ENCODE data around the gene SSB. TPM values are rescaled to one million over a fixed set of nuclear protein-coding genes. Genes with fewer than 3 reads are reported as not detected.
"Not testable (repeated sequence)": the region's sequence is repeated elsewhere in the genome, so short reads cannot be mapped to it uniquely, and the experiment has no call there.

SSB gene
- total and polyA plus RNA-seq, 2 of the 13 experiments (the other 11 are each of a cell fraction or from before 2014, with no cell fraction given): 109 to 208 TPM

DNA sequence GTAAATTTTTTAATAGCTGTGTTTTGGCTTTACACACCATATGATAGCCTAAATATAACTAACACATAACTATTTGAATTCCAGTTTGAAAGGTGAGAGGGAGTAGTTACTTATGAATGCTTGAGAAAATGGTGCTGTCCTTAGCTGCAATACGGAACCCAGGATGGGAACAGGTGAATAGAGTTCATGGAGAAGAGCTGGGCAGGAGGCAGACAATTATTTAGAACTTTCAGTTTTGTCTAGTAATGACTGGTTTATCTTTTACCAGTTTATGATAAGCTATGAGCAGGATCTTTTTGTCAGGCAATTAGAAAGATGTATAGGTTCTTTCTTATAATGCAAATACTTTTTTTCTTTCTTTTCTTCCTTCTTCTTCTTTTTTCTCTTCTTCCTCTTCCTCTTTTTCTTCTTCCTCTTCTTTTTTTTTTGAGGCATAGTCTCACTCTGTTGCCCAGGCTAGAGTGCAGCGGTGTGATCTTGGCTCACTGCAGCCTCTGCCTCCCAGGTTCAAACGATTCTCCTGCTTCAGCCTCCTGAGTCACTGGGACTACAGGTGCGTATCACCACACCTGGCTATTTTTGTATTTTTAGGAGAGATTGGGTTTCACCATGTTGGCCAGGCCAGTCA, 54.5 kb downstream of the SSB start:
- Histone ChIP-seq H3K79me2 (ENCODE audit: insufficient read depth, low read length) (peaks cover 41% of the 10 kb centered on the region), H3K9me3 (ENCODE audit: low read length) (no peaks in the 10 kb centered on the region), H3K27ac (ENCODE audit: extremely low read length, insufficient read depth, low read length) (no peak overlapping the region), H2AFZ (ENCODE audit: low read length) (no peak overlapping the region), H3K4me2 (ENCODE audit: low read depth, low read length) (no peak overlapping the region), H3K9ac (ENCODE audit: insufficient read depth, low read depth, low read length) (no peak overlapping the region), H3K4me3 (replicated peaks in 1 of 3; ENCODE audit: insufficient read depth in 1 of 3, low read depth in 2 of 3, low read length in 3 of 3) (no peak overlapping the region), H3K27me3 (ENCODE audit: control insufficient read depth in 1 of 2, insufficient read depth in 2 of 2, low read length in 2 of 2) (no peaks in the 10 kb centered on the region), H3K4me1 (ENCODE audit: insufficient read depth, low read length) (peaks cover 15% of the 10 kb centered on the region), H4K20me1 (ENCODE audit: insufficient read depth, low read length) (peaks cover 2% of the 10 kb centered on the region; the same call in 1 of the 2 replicates), H3K36me3 (replicated peaks in 1 of 2; ENCODE audit: control insufficient read depth in 1 of 2, insufficient read depth in 2 of 2, low read length in 2 of 2) (peaks cover 0 to 3% of the 10 kb centered on the region in 2 experiments; a peak in 2 of 5 replicates)
- no peak for TF ChIP-seq RXRA (CRISPR knock-in tag; IDR thresholded peaks at IDR 0.05)
- no peak for TF ChIP-seq MAF1 (CRISPR knock-in tag; IDR thresholded peaks at IDR 0.05; ENCODE audit: borderline replicate concordance)
- no peak for TF ChIP-seq ZNF136 (CRISPR knock-in tag; IDR thresholded peaks at IDR 0.05; ENCODE audit: low read depth)
- TF ChIP-seq, protein P1, sequence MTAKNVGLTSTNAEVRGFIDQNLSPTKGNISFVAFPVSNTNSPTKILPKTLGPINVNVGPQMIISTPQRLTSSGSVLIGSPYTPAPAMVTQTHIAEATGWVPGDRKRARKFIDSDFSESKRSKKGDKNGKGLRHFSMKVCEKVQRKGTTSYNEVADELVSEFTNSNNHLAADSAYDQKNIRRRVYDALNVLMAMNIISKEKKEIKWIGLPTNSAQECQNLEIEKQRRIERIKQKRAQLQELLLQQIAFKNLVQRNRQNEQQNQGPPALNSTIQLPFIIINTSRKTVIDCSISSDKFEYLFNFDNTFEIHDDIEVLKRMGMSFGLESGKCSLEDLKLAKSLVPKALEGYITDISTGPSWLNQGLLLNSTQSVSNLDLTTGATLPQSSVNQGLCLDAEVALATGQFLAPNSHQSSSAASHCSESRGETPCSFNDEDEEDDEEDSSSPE (CRISPR knock-in tag; IDR thresholded peaks at IDR 0.05): no peak
- no peak for TF ChIP-seq ZNF569 (CRISPR knock-in tag; IDR thresholded peaks at IDR 0.05; ENCODE audit: borderline replicate concordance)
- TF ChIP-seq XBP1 (CRISPR knock-in tag; IDR thresholded peaks at IDR 0.05): no peak
- TF ChIP-seq HES4 (CRISPR knock-in tag; IDR thresholded peaks at IDR 0.05; ENCODE audit: borderline replicate concordance): no peak
- no peak for TF ChIP-seq MAFG (CRISPR knock-in tag; IDR thresholded peaks at IDR 0.05)
- POLR2A ChIA-PET: no interaction called here
- FAIRE-seq (no peak), ATAC-seq (no peak), DNase-seq (ENCODE audit: low spot score) (no peak)
- CTCF ChIA-PET (ENCODE audit: low intra/inter-chr PET ratio, low total read pairs): no interaction called here
- BruUV-seq (replicated peaks): no TSS peak
- intact Hi-C loops (cut with micrococcal nuclease; ENCODE audit: unreplicated experiment) (no loop called here), in situ Hi-C loops (cut with HindIII; ENCODE audit: extremely low pct_ligation_motif_present, low pct_unique_long_range_greater_than_20kb) (no loop called here)
- 89% methylated on average over 4 of the region's 4 CpGs for WGBS (ENCODE audit: low lambda C conversion rate)

DNA sequence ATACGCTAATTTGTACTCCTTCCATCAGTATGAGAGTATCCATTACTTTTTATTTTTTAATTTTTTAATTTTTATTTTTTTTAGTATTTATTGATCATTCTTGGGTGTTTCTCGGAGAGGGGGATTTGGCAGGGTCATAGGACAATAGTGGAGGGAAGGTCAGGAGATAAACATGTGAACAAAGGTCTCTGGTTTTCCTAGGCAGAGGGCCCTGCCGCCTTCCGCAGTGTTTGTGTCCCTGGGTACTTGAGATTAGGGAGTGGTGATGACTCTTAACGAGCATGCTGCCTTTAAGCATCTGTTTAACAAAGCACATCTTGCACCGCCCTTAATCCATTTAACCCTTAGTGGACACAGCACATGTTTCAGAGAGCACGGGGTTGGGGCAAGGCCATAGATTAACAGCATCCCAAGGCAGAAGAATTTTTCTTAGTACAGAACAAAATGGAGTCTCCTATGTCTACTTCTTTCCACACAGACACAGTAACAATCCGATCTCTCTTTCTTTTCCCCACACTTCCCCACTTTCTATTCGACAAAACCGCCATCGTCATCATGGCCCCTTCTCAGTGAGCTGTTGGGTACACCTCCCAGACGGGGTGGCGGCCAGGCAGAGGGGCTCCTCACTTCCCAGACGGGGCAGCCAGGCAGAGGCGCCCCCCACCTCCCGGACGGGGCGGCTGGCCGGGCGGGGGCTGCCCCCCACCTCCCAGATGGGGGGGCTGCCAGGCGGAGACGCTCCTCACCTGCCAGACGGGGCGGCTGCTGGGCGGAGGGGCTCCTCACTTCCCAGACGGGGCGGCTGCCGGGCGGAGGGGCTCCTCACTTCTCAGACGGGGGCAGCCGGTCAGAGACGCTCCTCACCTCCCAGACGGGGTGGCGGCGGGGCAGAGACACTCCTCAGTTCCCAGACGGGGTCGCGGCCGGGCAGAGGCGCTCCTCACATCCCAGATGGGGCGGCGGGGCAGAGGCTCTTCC, 56.9 kb downstream of the SSB start:
- DNase-seq (ENCODE audit: low spot score); H3K9ac ChIP-seq (ENCODE audit: insufficient read depth, low read depth, low read length); ATAC-seq; H4K20me1 ChIP-seq (ENCODE audit: insufficient read depth, low read length); H3K27me3 ChIP-seq (ENCODE audit: control insufficient read depth in 1 of 2, insufficient read depth in 2 of 2, low read length in 2 of 2); in situ Hi-C loops (cut with HindIII; ENCODE audit: extremely low pct_ligation_motif_present, low pct_unique_long_range_greater_than_20kb); H3K4me2 ChIP-seq (ENCODE audit: low read depth, low read length); POLR2A ChIA-PET; H2AFZ ChIP-seq (ENCODE audit: low read length); H3K36me3 ChIP-seq (replicated peaks in 1 of 2; ENCODE audit: control insufficient read depth in 1 of 2, insufficient read depth in 2 of 2, low read length in 2 of 2); intact Hi-C loops (cut with micrococcal nuclease; ENCODE audit: unreplicated experiment); H3K4me3 ChIP-seq (replicated peaks in 1 of 3; ENCODE audit: insufficient read depth in 1 of 3, low read depth in 2 of 3, low read length in 3 of 3); CTCF ChIA-PET (ENCODE audit: low intra/inter-chr PET ratio, low total read pairs); H3K27ac ChIP-seq (ENCODE audit: extremely low read length, insufficient read depth, low read length); H3K9me3 ChIP-seq (ENCODE audit: low read length); BruUV-seq (replicated peaks); H3K4me1 ChIP-seq (ENCODE audit: insufficient read depth, low read length); FAIRE-seq: not testable (repeated sequence)
- peaks cover 41% of the 10 kb centered on the region for H3K79me2 ChIP-seq (ENCODE audit: insufficient read depth, low read length)
- WGBS (ENCODE audit: low lambda C conversion rate): 97% methylated on average over 23 of the region's 42 CpGs

Measured in HepG2 (cell line).